Activated T-helper 2 cell treated with anti-CD3 and anti-CD28 coated beads, Interferon-gamma antibody, Interleukin-2, Interleukin-4, amounts not matched to agents 10 μg/mL and 5 μg/mL and 100 μg/mL, durations not matched to agents 14 hours and 24 hours and 36 hours (primary cell): ENCODE results near the gene CEP128. TPM values are rescaled to one million over a fixed set of nuclear protein-coding genes. Genes with fewer than 3 reads are reported as not detected.

Experiments
- total RNA-seq: library from RNA; stranded (reverse); gene quantifications from 2 replicates; pipeline ENCODE4 v1.2.3, GENCODE V29; 2022

CEP128 gene
- total RNA-seq, 1 donor from 2014 or later, result 18.0 TPM

Other genes with a start within 250 kb of the CEP128 start
- gene TSHR, start 13.9 kb upstream of the CEP128 start, total RNA-seq, result not detected in 2 replicates